AG09309 (cell line): Measurements from ENCODE around the gene BANF1.

ENCODE experiments used
- DNase-seq: peaks from one replicate; pipeline ENCODE4 v3.0.0-alpha.2; 2010; ENCODE audit warnings: low read depth
- H3K4me3 ChIP-seq: 2 replicates; pipeline ENCODE4 v1.5.1; 2011; ENCODE audit warnings: mild to moderate bottlenecking, low read depth, low read length, moderate library complexity; ENCODE audit not compliant: control insufficient read depth
- CTCF ChIP-seq: IDR thresholded peaks from 2 replicates; pipeline ENCODE4 v1.5.1; 2011; ENCODE audit warnings: mild to moderate bottlenecking, low read depth, low read length, inconsistent platforms; ENCODE audit not compliant: insufficient read depth, control insufficient read depth; ENCODE audit errors: missing control alignments

BANF1 gene

GRCh38 chr11:65978391-65979238 is 23.7 kb upstream of the BANF1 start:
- DNase-seq, result no peak
- TF ChIP-seq CTCF, result no peak
- H3K4me3 ChIP-seq, result no peak overlapping the region

DNA sequence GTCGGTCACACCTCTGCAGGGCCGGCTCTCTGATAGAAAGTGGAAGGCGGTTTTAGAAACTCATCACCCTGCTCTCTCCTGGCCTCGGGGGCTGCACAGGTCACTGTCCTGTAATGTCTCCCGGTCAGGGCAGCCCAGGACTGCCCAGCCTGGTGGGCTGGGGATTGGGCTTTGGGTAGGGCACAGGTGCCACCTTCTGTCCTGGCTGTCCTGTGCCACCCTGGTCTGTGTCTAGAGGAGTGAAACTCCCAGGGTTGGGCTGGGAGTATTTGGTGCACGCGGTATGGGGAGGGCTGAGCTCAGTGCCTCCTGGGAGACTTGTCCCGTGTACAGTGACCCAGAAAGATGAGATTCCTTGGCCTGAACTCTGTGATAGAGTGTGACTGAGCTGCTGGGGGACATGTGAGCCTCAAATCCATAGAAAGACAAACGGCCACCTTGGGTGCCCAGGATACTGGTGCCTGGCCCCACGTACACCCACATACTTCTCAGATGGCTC is 23.0 kb upstream of the BANF1 start:
- H3K4me3 ChIP-seq, result no peak overlapping the region
- no peak for DNase-seq
- no peak for TF ChIP-seq CTCF

GRCh38 chr11:65981101-65981740 is 21.1 kb upstream of the BANF1 start:
- no peak for DNase-seq
- TF ChIP-seq CTCF, result no peak
- H3K4me3 ChIP-seq, result no peak overlapping the region

DNA sequence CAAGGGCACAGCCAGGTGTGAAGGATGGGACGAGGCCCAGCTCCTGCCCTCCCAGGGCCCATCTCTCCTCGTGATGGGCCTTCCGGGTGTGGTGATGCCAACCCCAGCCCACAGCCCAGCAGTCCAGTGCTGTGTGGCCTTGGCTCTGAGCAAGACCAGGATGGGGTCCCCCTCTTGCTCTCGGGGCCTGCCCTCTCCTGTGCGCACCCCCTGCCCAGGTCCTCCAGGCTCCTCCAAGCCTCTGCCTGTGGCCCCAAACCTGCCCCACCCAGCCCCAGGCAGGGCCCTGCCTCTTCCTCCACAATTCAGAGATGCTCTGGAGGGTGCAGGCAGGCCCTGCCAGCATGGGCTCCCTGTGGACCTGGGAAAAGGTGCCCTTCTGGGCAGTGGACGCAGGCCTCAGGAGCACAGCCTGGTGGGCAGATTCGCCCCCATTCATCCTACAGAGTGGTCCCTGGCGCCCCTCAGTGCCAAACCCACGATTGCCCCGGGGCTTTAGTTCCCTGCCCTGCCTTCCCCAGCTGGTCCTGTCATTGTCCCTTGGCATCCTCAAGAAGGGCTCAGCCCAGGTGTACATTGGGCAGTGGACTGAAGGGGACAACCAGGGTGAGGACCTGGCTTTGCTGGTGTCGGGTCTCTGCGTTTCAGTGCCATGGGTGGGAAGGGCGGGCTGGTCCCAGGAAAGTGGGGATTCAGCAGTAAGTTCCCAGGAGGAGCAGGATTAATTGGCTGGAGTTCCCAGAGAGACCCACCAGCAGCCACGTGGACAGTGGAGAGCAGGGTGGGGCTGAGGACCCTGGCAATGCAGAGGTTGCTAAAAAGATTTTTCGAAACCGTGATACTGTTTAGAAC is 20.1 kb upstream of the BANF1 start:
- no peak for DNase-seq
- H3K4me3 ChIP-seq, result no peak overlapping the region
- TF ChIP-seq CTCF, result no peak

GRCh38 chr11:65982824-65983588 is 19.3 kb upstream of the BANF1 start:
- no peak for DNase-seq
- no peak overlapping the region for H3K4me3 ChIP-seq
- TF ChIP-seq CTCF, result no peak

DNA sequence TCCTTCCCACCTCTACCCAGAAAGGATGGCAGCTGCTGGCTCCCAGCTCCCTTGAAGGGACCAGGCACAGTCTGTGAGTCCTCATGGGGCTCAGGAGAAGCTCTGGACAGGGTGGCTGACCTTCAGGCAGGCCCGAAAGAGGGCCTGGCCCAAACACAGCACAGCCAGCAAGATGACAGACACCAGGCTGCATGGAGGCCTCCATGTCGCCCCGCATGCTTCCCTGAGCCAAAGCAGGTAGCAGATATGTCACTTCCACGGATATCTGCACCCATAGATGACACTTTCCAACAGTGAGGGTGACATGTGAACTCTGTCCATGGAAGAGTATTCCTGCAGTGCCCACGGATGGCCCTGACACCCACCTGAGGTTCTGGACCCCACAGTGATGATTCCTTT is 18.7 kb upstream of the BANF1 start:
- DNase-seq, result no peak
- TF ChIP-seq CTCF, result no peak
- H3K4me3 ChIP-seq, result no peak overlapping the region
